Uterus (tissue), 4 donors: Measurements from ENCODE around the gene FOCAD. TPM values are rescaled to one million over a fixed set of nuclear protein-coding genes. Genes with fewer than 3 reads are reported as not detected.

ENCODE experiments used
- DNase-seq, 2 donors: peaks; one replicate each; pipeline ENCODE4 v3.0.0-alpha.2; 2019 to 2020
- H3K27ac ChIP-seq, 2 donors: fragments of 200-600 bp; sonication (generic); 1 replicate in 1 of 2; 2 replicates in 1 of 2; pipeline ENCODE4 v1.5.1; 2016 to 2018
- H3K27me3 ChIP-seq, 2 donors: fragments of 200-600 bp; sonication (generic); one replicate each; pipeline ENCODE4 v1.5.1; 2018 to 2019; ENCODE audit warnings: control low read depth in 1 of 2
- H3K36me3 ChIP-seq, 2 donors: fragments of 200-600 bp; sonication (generic); one replicate each; pipeline ENCODE4 v1.5.1; 2019; ENCODE audit warnings: control low read depth in 1 of 2
- H3K4me1 ChIP-seq, 2 donors: fragments of 200-600 bp; sonication (generic); one replicate each; pipeline ENCODE4 v1.5.1; 2018 to 2019; ENCODE audit warnings: control low read depth in 1 of 2
- H3K4me3 ChIP-seq, 2 donors: fragments of 200-600 bp; sonication (generic); 1 replicate in 1 of 2; 2 replicates in 1 of 2; pipeline ENCODE4 v1.5.1; 2018 to 2019; ENCODE audit warnings: mild to moderate bottlenecking in 1 of 2
- H3K9me3 ChIP-seq, 2 donors: fragments of 200-600 bp; sonication (generic); one replicate each; pipeline ENCODE4 v1.5.1; 2019; ENCODE audit warnings: control low read depth in 1 of 2
- POLR2A ChIP-seq, 2 donors: fragments of 450-650 bp; IDR thresholded peaks; one replicate each; pipeline ENCODE4 v1.6.1; 2016; ENCODE audit warnings: antibody characterized with exemption in 2 of 2, mild to moderate bottlenecking in 1 of 2, moderate library complexity in 1 of 2
- intact Hi-C: fragments of 100-400 bp; cut with DNase I; formaldehyde crosslinking; loops from one replicate; pipeline ENCODE4 v1.15.1; 2023; ENCODE audit warnings: low total_unique reads
- total RNA-seq, 4 donors: library from RNA; depleted of rRNA in 3 of 4; stranded (reverse); fragments of >200 nt in 3 of 4; gene quantifications; one replicate each; pipeline versions ENCODE4 v1.1.0 to v1.2.4, GENCODE V29; 2014 to 2023
- TF ChIP-seq, protein P1 (sequence below), 4 experiments: fragments of 200-600 bp in 2 of 4; fragments of 450-650 bp in 2 of 4; sonication (generic) in 2 of 4; IDR thresholded peaks; one replicate each; pipeline ENCODE4 v1.5.1; 2016 to 2019; ENCODE audit warnings: antibody characterized with exemption in 4 of 4, mild to moderate bottlenecking in 2 of 4, moderate library complexity in 1 of 4
- donor health status: DM: yes; HTN: yes; CAD: no.

The FOCAD gene
- total RNA-seq, 4 donors from 2014 or later, result 24.1 to 86.5 (median 34.3) TPM

DNA sequence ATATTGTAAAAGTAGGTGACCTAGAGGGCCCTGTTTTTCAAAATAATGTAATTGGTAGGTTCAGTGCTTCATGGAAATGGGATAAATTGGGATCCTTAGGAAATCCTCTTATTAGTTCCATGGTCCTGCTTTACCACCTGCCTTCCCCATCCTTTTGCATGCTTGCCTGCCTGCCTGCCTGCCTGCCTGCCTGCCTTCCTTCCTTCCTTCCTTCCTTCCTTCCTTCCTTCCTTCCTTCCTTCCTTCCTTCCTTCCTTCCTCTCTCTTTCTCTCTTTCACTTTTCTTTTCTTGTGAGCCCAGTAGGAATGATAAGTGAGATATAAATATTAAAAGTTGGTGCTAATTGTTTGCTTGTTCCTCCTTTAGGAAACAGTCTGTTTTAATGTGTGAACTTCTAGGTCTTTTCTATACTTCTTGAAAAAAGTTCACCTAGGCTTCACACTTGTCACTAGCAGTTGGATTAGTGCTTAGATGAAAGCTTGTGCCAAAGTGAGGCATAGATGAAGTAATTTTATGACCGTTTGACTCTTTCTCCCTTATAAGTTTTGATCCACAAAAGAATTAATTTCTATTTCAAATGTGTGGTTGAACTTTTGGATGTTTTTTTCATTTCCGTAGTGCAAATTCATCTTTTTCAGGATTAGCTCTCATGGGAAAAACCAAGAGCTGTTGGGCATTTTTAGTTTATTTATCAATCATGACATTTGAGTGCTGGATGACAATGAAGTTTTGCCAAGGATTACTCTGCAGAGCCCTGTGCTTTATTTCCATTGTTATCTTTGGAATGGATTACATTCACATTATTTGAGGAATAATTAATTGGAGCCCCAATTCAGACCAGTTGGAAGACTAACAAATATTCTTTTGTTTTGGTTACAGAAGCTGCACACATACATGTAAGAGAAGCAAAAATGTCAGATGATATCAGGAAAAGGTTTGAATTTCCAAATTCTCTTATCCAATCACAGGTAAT lies 30.7 kb downstream of the FOCAD start:
- Histone ChIP-seq H3K27me3 (no peaks in the 10 kb centered on the region), H3K4me3 (no peak overlapping the region), H3K9me3 (no peaks in the 10 kb centered on the region), H3K36me3 (no peaks in the 10 kb centered on the region), H3K27ac (no peak overlapping the region), H3K4me1 (no peaks in the 10 kb centered on the region)
- TF ChIP-seq POLR2A (IDR thresholded peaks at IDR 0.05), result no peak
- TF ChIP-seq, protein P1, sequence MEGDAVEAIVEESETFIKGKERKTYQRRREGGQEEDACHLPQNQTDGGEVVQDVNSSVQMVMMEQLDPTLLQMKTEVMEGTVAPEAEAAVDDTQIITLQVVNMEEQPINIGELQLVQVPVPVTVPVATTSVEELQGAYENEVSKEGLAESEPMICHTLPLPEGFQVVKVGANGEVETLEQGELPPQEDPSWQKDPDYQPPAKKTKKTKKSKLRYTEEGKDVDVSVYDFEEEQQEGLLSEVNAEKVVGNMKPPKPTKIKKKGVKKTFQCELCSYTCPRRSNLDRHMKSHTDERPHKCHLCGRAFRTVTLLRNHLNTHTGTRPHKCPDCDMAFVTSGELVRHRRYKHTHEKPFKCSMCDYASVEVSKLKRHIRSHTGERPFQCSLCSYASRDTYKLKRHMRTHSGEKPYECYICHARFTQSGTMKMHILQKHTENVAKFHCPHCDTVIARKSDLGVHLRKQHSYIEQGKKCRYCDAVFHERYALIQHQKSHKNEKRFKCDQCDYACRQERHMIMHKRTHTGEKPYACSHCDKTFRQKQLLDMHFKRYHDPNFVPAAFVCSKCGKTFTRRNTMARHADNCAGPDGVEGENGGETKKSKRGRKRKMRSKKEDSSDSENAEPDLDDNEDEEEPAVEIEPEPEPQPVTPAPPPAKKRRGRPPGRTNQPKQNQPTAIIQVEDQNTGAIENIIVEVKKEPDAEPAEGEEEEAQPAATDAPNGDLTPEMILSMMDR (IDR thresholded peaks at IDR 0.05), result no peak
- intact Hi-C loops, result no loop called here
- DNase-seq, result no peak

DNA sequence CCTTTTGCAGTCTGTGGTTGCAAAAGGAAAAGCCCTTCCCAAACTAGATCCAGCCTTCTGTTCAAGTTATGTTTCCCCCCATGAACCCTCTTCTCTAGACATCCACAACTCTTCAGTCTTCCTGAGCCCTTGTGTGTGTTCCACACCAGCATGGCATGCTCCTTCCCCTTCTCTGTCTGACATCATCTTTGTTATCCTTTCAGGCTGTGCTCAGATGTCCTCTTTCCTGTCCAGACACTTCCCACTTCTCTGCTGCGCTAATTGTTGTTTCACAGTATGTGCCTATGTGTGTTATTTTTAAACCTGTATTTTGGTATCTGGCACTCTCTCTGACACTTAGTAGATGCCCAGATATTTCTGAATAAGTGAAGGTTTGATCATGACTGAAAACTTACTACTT lies 38.2 kb downstream of the FOCAD start:
- Histone ChIP-seq H3K27ac (no peak overlapping the region), H3K4me3 (no peak overlapping the region), H3K36me3 (no peaks in the 10 kb centered on the region), H3K27me3 (no peaks in the 10 kb centered on the region), H3K4me1 (no peaks in the 10 kb centered on the region), H3K9me3 (no peaks in the 10 kb centered on the region)
- intact Hi-C loops, result no loop called here
- TF ChIP-seq, protein P1 (IDR thresholded peaks at IDR 0.05), result no peak
- TF ChIP-seq POLR2A (IDR thresholded peaks at IDR 0.05), result no peak
- no peak for DNase-seq

DNA sequence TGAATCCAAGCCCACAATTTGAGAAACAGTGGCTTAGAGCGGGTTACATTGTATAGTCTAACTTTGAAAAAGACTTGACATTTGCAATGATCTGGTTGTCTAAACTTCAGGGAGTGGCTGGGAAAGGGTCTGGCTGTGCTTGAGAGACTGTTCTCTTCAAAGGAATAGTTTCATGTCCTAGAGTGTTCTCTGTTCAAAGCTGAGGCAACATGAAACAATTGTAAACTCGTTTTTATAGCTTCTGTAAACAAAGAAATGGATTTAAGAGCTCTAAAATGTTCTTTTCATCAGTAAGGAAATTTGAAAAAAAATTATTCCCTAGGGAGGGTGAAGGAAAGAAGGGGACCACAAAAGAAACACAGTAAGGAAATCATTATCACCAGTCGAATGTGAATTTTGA lies 41.6 kb downstream of the FOCAD start:
- Histone ChIP-seq H3K27ac (no peak overlapping the region), H3K27me3 (no peaks in the 10 kb centered on the region), H3K4me1 (no peaks in the 10 kb centered on the region), H3K4me3 (no peak overlapping the region), H3K36me3 (no peaks in the 10 kb centered on the region), H3K9me3 (no peaks in the 10 kb centered on the region)
- no peak for DNase-seq
- intact Hi-C loops, result no loop called here
- TF ChIP-seq, protein P1 (IDR thresholded peaks at IDR 0.05), result no peak
- no peak for TF ChIP-seq POLR2A (IDR thresholded peaks at IDR 0.05)

DNA sequence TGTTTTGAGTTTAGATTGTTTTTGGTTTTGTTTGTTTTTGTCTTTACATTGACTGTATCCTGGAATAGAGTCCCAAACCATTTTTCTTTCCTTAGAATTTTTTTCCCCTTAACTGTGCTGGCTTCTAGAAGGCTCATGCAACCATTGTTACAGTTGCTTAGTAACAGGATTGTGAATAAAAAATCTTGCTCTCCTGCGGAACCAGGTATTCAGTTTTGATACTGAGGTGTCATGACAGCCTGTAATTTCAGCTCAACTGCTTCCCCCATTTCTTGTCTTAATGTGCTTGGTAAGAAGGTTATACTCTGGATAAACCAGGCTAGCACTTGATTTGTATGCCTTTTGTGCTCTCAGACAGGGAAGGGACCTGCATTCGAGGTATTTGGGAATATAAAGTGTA lies 42.1 kb downstream of the FOCAD start:
- no peaks in the 10 kb centered on the region for H3K27me3 ChIP-seq
- H3K4me1 ChIP-seq, result no peaks in the 10 kb centered on the region
- intact Hi-C loops, result no loop called here
- no peaks in the 10 kb centered on the region for H3K36me3 ChIP-seq
- H3K9me3 ChIP-seq, result no peaks in the 10 kb centered on the region
- TF ChIP-seq, protein P1 (IDR thresholded peaks at IDR 0.05), result no peak
- TF ChIP-seq POLR2A (IDR thresholded peaks at IDR 0.05), result no peak
- no peak overlapping the region for H3K27ac ChIP-seq
- DNase-seq, result no peak
- H3K4me3 ChIP-seq, result no peak overlapping the region

DNA sequence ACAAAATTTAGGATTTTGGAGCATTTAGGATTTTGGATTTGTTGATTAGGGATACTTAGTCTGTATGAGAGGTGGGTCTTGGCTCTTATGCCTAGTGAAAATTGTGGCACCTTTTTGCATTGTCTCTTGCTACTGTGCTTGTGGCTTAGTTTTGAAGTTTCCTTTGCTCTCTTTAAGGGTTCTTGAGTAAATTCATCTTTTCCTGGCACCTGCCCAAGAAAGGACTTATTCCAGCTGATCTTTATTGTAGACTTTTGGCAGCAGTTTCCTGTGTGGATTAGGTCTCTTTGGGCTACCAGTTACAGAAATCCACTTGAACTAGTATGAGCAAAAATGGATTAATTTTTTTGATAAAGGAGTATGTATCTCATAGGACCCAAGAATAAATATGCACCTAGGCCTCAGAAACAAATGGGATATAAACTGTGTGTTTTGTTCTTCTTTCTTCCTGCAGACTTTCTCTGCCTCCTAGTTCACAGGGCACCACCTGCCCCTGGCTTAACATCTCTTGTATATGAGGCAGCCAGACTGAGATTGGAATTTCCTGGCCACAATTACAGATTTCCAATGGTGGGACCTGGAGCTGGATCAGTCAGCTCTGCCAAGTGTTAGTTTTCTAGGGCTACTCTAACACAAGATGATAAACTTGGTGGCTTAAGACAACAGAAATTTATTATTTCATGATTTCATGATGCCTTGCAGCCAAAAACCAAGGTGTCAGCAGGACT lies 44.6 kb downstream of the FOCAD start:
- no peaks in the 10 kb centered on the region for H3K27me3 ChIP-seq
- no peak overlapping the region for H3K4me3 ChIP-seq
- no peaks in the 10 kb centered on the region for H3K36me3 ChIP-seq
- no peak for TF ChIP-seq POLR2A (IDR thresholded peaks at IDR 0.05)
- TF ChIP-seq, protein P1 (IDR thresholded peaks at IDR 0.05), result no peak
- no peaks in the 10 kb centered on the region for H3K4me1 ChIP-seq
- intact Hi-C loops, result no loop called here
- no peaks in the 10 kb centered on the region for H3K9me3 ChIP-seq
- DNase-seq, result no peak
- H3K27ac ChIP-seq, result no peak overlapping the region
